Endothelial cell of umbilical vein (primary cell): ENCODE measurements around the gene CRACR2A. TPM values are rescaled to one million over a fixed set of nuclear protein-coding genes. Genes with fewer than 3 reads are reported as not detected.

ENCODE experiments used
- BruUV-seq: library from RNA; stranded (reverse); fragments of 400-500 nt; replicated peaks from 2 replicates; lab custom pipeline; 2021; lab: Mats Ljungman, UMichigan
- CTCF ChIA-PET: fragments of 300-600, 350-600 bp; sonication (Branson Sonifier 250); formaldehyde crosslinking; loops from one replicate; lab custom pipeline; 2021; ENCODE audit warnings: antibody characterized with exemption, inconsistent platforms; lab: Charles Lee
- POLR2A ChIA-PET: fragments of 300-600, 350-600 bp; sonication (Branson Sonifier 250); formaldehyde crosslinking; loops from one replicate; lab custom pipeline; 2021; ENCODE audit warnings: antibody characterized with exemption, inconsistent platforms; lab: Charles Lee
- DNase-seq: peaks from one replicate; pipeline ENCODE4 v3.0.0-alpha.2; 2011; ENCODE audit warnings: low read depth, low spot score
- FAIRE-seq: peaks from 2 replicates; lab custom pipeline; 2011; peaks lifted over from hg19 to GRCh38; lab: Jason Lieb, UNC
- H2AFZ ChIP-seq: 2 replicates; pipeline ENCODE4 v1.6.0; 2012; ENCODE audit warnings: low read depth, low read length, control low read depth, inconsistent platforms
- H3K27ac ChIP-seq: 2 replicates; pipeline ENCODE4 v1.5.1; 2011; ENCODE audit warnings: low read depth, mild to moderate bottlenecking, control low read depth, low read length, moderate library complexity; ENCODE audit not compliant: insufficient read depth
- H3K27me3 ChIP-seq, 2 experiments: 2 replicates each; pipeline versions ENCODE4 v1.6.0 to v1.6.1; 2011; ENCODE audit warnings: low read length in 2 of 2, mixed read lengths in 1 of 2; ENCODE audit not compliant: control insufficient read depth in 2 of 2, insufficient read depth in 2 of 2
- H3K36me3 ChIP-seq, 2 experiments: 2 replicates in 1 of 2; 3 replicates in 1 of 2; pipeline ENCODE4 v1.5.1; 2011; ENCODE audit warnings: low read length in 2 of 2, mild to moderate bottlenecking in 1 of 2, moderate library complexity in 1 of 2; ENCODE audit not compliant: control insufficient read depth in 2 of 2, insufficient read depth in 2 of 2; ENCODE audit errors: extremely low read depth in 1 of 2
- H3K4me1 ChIP-seq: 3 replicates; pipeline ENCODE4 v1.5.1; 2011; ENCODE audit warnings: mild to moderate bottlenecking, low read length; ENCODE audit not compliant: control insufficient read depth, insufficient read depth; ENCODE audit errors: extremely low read depth
- H3K4me2 ChIP-seq: 2 replicates; pipeline ENCODE4 v1.6.1; 2011; ENCODE audit warnings: low read length, control low read depth, mixed read lengths; ENCODE audit not compliant: insufficient read depth
- H3K4me3 ChIP-seq, 3 experiments: fragments of 200-600 bp in 1 of 3; sonication (generic), shearing (Covaris generic) in 1 of 3; replicated peaks in 1 of 3; 2 replicates each; pipeline ENCODE4 v1.5.1; 2011 to 2016; ENCODE audit warnings: control low read depth in 3 of 3, low read length in 3 of 3, mild to moderate bottlenecking in 2 of 3, inconsistent platforms in 1 of 3, low read depth in 1 of 3, moderate library complexity in 1 of 3; ENCODE audit not compliant: insufficient read depth in 1 of 3
- H3K79me2 ChIP-seq: 2 replicates; pipeline ENCODE4 v1.6.0; 2012; ENCODE audit warnings: low read length, inconsistent platforms; ENCODE audit not compliant: control insufficient read depth, insufficient read depth
- H3K9ac ChIP-seq: replicated peaks from 2 replicates; pipeline ENCODE3; 2011; ENCODE audit warnings: low read length, control low read depth; ENCODE audit not compliant: insufficient read depth; ENCODE audit errors: extremely low read depth
- H3K9me1 ChIP-seq: replicated peaks from 3 replicates; pipeline ENCODE4 v1.6.0; 2011; ENCODE audit warnings: mild to moderate bottlenecking, low read length; ENCODE audit not compliant: control insufficient read depth, insufficient read depth; ENCODE audit errors: extremely low read depth
- H3K9me3 ChIP-seq: replicated peaks from 2 replicates; pipeline ENCODE4 v1.5.1; 2012; ENCODE audit warnings: low read length, inconsistent platforms; ENCODE audit not compliant: control insufficient read depth, insufficient read depth
- H4K20me1 ChIP-seq: replicated peaks from 2 replicates; pipeline ENCODE3; 2011; ENCODE audit warnings: mild to moderate bottlenecking, low read length; ENCODE audit not compliant: control insufficient read depth, insufficient read depth; ENCODE audit errors: extremely low read depth
- EZH2 ChIP-seq: IDR thresholded peaks from 2 replicates; pipeline ENCODE4 v1.6.1; 2012; ENCODE audit warnings: borderline replicate concordance, low read depth, mild to moderate bottlenecking, moderate library complexity, low read length, inconsistent platforms; ENCODE audit not compliant: severe bottlenecking
- GATA2 ChIP-seq: IDR thresholded peaks from 2 replicates; pipeline ENCODE4 v1.7.0; 2011; ENCODE audit warnings: low read depth, mild to moderate bottlenecking, moderate library complexity, mixed read lengths, low read length; ENCODE audit not compliant: insufficient read length, insufficient read depth
- JUN ChIP-seq: IDR thresholded peaks from 2 replicates; pipeline ENCODE4 v1.6.1; 2011; ENCODE audit warnings: borderline replicate concordance, low read depth; ENCODE audit not compliant: insufficient read length, insufficient read depth
- MAX ChIP-seq: IDR thresholded peaks from 2 replicates; pipeline ENCODE4 v1.6.1; 2011; ENCODE audit not compliant: insufficient read depth, insufficient read length
- MYC ChIP-seq: IDR thresholded peaks from one replicate; pipeline ENCODE4 v1.6.1; 2011; ENCODE audit warnings: mild to moderate bottlenecking, low read depth, low read length
- POLR2A ChIP-seq: IDR thresholded peaks from 2 replicates; pipeline ENCODE4 v1.6.1; 2012; ENCODE audit warnings: low read depth, mild to moderate bottlenecking, control low read depth, low read length
- POLR2AphosphoS5 ChIP-seq: IDR thresholded peaks from 2 replicates; pipeline ENCODE4 v1.6.1; 2012; ENCODE audit warnings: low read depth, mild to moderate bottlenecking, control low read depth, low read length, moderate library complexity; ENCODE audit not compliant: insufficient read depth
- dilution Hi-C: fragments of 300-500 bp; cut with MboI; formaldehyde crosslinking; loops from one replicate; pipeline ENCODE4 v1.15.0; 2019; ENCODE audit warnings: low sequenced_read_pairs; ENCODE audit not compliant: extremely low pct_ligation_motif_present
- intact Hi-C: fragments of 100-400 bp; cut with micrococcal nuclease; formaldehyde crosslinking; loops from one replicate; pipeline ENCODE4 v1.10.0; 2022
- polyA plus RNA-seq, 4 experiments: library from polyadenylated mRNA; depleted of rRNA in 3 of 4; stranded (reverse) in 3 of 4; unstranded in 1 of 4; fragments of >200 nt; gene quantifications; 2 replicates each; pipeline versions ENCODE4 v1.2.1 to v1.2.3, GENCODE V29; 2011 to 2012; ENCODE audit warnings: missing spikeins in 1 of 4
- total RNA-seq: library from RNA; stranded (reverse); gene quantifications from 2 replicates; pipeline ENCODE4 v1.2.3, GENCODE V29; 2021
- TF ChIP-seq, protein P1 (sequence below), 2 donors: IDR thresholded peaks; 1 replicate in 1 of 2; 2 replicates in 1 of 2; pipeline ENCODE4 v1.5.1; 2011; ENCODE audit warnings: low read length in 2 of 2, mild to moderate bottlenecking in 2 of 2, moderate library complexity in 2 of 2, control low read depth in 1 of 2, inconsistent platforms in 1 of 2, low read depth in 1 of 2; ENCODE audit not compliant: insufficient read depth in 1 of 2; ENCODE audit errors: extremely low read depth in 1 of 2

Gene CRACR2A
- total and polyA plus RNA-seq, 2 donors (not counting 3 experiments of a cell fraction or from before 2014, with no cell fraction given) = 4.4 to 15.9 TPM

DNA sequence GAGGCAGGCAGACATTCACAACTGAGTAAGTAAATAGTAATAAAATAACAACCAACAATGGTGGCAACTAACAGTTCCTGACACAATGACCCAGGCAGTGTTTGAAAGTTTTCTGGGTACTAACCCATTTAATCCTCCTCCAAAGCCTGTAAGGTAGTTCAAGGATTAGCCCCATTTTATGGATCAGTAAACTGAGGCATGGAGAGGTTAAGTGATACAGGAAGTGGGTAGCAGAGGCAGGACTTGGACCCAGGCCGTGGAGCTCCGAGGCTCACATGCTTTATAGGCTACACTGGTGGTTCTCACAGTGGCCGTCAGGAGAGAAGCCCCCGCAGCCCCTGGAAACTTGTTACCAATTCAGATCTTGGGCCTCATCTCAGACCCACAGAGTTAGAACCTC is 17.5 kb downstream of the CRACR2A start:
- TF ChIP-seq MYC (no peak), JUN (no peak), POLR2A (no peak), POLR2AphosphoS5 (no peak), MAX (no peak), GATA2 (no peak), EZH2 (no peak)
- TF ChIP-seq, protein P1, sequence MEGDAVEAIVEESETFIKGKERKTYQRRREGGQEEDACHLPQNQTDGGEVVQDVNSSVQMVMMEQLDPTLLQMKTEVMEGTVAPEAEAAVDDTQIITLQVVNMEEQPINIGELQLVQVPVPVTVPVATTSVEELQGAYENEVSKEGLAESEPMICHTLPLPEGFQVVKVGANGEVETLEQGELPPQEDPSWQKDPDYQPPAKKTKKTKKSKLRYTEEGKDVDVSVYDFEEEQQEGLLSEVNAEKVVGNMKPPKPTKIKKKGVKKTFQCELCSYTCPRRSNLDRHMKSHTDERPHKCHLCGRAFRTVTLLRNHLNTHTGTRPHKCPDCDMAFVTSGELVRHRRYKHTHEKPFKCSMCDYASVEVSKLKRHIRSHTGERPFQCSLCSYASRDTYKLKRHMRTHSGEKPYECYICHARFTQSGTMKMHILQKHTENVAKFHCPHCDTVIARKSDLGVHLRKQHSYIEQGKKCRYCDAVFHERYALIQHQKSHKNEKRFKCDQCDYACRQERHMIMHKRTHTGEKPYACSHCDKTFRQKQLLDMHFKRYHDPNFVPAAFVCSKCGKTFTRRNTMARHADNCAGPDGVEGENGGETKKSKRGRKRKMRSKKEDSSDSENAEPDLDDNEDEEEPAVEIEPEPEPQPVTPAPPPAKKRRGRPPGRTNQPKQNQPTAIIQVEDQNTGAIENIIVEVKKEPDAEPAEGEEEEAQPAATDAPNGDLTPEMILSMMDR (IDR thresholded peaks at IDR 0.05; ENCODE audit: extremely low read depth in 1 of 2, insufficient read depth in 1 of 2, low read depth in 1 of 2, low read length in 2 of 2) = no peak
- H2AFZ ChIP-seq = no peak overlapping the region
- H3K4me2 ChIP-seq = no peak overlapping the region
- no peaks in the 10 kb centered on the region for H3K79me2 ChIP-seq
- intact Hi-C loops (no loop called here), dilution Hi-C loops (no loop called here)
- no TSS peak for BruUV-seq
- no peaks in the 10 kb centered on the region for H3K9me3 ChIP-seq
- DNase-seq = no peak
- H3K4me3 ChIP-seq = no peak overlapping the region
- H3K9ac ChIP-seq = no peak overlapping the region
- no peaks in the 10 kb centered on the region for H3K9me1 ChIP-seq
- no peaks in the 10 kb centered on the region for H3K36me3 ChIP-seq
- CTCF ChIA-PET = no interaction called here
- H3K27me3 ChIP-seq = no peaks in the 10 kb centered on the region
- no peaks in the 10 kb centered on the region for H3K4me1 ChIP-seq
- FAIRE-seq = no peak
- POLR2A ChIA-PET = no interaction called here
- no peaks in the 10 kb centered on the region for H4K20me1 ChIP-seq
- no peak overlapping the region for H3K27ac ChIP-seq
